NCI-H1436 (cell line): Measurements from ENCODE around the gene PLOD2.

Experiments used
- DNase-seq: peaks from one replicate; lab custom pipeline; 2025; lab: John Stamatoyannopoulos, UW

PLOD2 gene

DNA sequence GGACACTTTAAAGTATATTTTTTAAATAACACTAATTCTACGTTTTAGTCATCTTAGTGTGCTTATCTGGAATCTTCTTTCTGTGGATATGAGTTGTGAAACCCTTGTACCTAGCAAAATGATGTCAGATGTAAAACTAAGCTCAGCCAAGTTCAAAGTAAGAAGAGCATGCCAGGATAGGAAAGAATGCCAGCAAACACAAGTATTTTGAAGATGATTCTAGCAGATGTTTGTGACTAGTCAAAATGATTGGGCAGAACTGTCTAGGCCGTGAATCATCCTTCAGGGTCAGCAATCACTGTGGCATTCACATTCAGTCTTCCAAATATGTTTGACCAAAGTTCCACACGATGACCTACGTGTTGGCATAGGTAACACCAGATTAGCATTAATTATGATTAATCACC lies 5.4 kb upstream of the PLOD2 start:
- DNase-seq, result no peak

GRCh38 chr3:146165877-146166276 lies 4.9 kb upstream of the PLOD2 start:
- DNase-seq, result no peak

DNA sequence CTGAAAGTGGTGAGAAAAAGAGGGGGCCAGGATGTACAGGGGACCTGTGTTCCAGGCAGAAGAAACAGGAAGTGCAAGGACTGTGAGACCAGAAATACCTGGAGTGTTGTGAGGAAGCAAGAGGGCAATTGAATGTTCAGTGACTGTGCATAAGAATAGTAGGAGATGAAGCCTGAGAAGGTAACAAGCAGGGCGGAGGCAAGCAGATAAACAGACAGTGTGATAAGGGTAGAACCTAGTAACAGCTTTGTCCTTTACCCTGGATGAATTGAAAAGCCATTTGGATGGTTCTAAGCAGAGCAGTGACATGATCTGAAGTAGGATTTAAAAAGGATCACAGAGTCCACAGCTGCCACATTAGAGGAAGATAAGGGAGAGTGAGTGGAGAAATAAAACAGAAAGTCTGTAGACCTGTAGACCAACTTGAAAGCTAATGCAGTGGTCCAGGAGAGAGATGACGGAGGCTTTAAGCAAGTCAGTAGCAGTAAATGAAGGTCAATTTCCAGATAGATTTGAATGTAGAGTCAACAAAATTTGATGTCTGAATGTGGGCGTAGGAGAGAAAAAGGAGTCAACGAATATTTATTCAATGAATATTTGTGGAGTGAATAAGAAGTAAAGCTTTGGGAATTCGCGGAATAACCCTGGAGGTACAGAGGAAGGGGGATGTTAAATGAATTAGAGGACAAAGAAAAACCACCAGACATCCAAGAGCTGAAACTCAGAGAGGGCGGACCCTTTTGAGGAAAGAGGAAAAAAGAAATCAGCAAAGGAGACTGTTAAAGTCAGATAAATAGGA lies 4.2 kb upstream of the PLOD2 start:
- DNase-seq, result no peak

DNA sequence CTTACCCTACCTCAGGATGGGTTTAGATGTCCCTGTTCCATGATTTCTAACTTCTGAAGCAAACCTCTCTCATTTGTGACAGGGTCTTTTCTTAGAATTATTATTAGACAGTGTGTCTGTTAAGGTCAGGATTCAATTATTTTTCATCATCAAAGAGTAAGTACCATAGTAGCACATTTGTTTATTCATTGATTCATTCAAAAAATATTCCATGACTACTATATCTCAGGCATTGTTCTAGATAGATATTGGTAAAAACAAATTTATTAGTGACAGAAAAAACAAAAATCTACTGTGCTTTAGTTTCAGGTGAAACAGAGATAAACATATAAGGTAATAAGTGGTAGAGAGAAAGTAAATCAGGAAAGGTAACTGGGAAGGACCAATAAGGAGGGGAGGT lies 3.5 kb upstream of the PLOD2 start:
- no peak for DNase-seq

GRCh38 chr3:146164071-146164470 lies 3.1 kb upstream of the PLOD2 start:
- DNase-seq, result no peak

- no peak for DNase-seq
Measured at GRCh38 chr3:146163584-146163983, 2.6 kb upstream of the PLOD2 start.

DNA sequence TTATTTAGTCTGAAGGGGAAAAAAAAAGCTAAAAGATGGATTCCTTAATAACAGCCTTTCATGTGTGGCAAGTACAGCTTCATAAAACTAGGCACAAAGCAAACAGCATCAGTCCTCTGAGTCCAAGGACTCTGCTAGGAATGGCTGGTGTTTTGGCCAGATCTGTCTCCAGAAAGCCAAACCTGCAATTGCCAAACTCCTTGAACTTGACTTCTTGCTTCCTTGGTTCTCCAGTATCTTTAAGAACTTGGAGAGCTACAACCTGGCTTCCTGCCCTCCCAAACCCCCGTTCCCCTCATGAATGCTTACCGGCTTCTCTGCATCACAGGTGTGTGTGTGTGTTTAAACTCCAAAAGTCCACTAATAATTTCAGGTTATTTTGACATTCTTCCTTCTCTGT lies 1.6 kb upstream of the PLOD2 start:
- DNase-seq, result no peak

DNA sequence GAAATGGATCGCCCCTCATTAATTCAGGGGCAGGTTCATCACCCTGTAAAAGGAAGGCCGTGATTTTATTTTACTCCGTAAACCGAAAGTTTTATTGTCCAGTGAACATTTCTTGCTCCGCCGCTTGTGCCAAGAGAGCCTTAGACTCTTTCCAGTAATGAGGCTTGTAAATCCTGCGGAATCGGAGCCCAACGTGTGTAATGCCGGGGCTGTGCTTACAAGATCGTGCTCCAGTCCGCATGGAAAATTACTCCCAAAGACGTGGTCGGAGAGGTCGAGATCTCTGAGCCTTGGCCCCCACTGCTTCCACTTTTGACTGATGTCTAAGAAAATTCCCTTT lies 649 bp upstream of the PLOD2 start:
- DNase-seq, result peak; percentile 45

- peak; percentile 74 for DNase-seq
Measured at GRCh38 chr3:146160321-146160963, 542 bp downstream of the PLOD2 start.

DNA sequence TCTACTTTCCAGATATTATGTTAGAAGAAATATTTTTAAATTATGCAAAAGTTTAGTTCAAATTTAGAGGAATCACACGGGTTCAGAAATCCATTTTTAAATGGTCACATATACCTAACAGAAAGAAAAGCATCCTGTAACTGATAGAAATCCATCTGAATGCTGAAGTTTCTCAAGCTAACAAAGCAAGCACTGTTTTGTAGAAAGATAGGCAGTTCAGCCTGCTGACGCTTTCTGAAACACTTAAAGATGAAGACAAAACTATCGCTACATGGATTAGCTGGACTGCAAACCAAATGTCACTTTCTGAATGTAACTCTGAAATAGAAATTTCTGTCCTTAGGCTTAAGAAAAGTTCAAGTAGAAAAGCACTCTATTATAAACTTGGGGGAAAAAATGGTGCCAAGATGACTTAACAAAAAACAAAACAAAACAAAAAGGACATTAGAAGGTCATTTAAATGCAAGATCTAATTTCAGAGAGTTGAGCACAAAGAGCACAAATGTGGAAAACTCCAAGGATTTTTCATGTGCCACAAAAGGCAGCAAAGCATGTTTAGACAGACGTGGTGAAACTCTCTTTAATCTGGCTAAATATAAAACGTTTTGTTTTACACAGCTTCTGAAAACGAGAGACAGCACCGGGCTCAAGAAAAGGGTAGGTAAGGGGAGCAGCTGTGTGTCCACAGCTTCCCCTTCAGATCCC lies 1.2 kb downstream of the PLOD2 start:
- DNase-seq, result no peak

GRCh38 chr3:146159037-146159436 lies 1.9 kb downstream of the PLOD2 start:
- DNase-seq, result no peak

- no peak for DNase-seq
Measured at GRCh38 chr3:146157325-146158060, 3.5 kb downstream of the PLOD2 start.

DNA sequence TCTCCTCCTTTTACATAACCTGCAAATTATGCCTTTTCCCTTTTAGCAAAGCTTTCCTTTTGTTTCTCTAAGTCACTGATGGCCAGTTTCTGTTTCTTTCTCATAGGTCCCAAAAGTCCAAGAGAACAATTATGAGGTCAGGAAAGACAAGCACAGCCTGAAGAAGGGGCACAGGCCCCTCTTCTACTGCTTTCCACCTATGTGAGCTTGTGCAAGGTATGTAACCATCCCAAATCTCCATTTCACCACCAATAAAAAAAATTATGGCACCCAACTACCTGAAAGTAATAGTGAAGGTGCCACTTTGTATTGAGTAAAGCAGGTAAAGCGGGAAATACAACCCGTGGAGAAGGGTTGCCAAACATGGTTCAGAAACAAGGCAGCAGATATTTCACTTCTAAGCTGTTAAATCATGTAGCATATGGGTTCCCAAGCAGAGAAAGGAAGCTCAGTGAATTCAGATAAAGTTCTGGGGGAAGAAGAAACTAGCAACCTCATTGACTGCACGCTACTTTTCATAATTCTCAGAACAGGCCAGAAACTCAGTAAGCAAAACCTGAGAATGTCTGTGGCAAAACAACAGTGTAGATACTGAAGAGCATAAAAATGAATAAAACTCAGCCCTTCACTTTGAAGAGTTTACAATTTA lies 4.2 kb downstream of the PLOD2 start:
- no peak for DNase-seq

- DNase-seq, result no peak
Measured at GRCh38 chr3:146156095-146156494, 4.9 kb downstream of the PLOD2 start.

- no peak for DNase-seq
Measured at GRCh38 chr3:146154995-146155394, 6.0 kb downstream of the PLOD2 start.

DNA sequence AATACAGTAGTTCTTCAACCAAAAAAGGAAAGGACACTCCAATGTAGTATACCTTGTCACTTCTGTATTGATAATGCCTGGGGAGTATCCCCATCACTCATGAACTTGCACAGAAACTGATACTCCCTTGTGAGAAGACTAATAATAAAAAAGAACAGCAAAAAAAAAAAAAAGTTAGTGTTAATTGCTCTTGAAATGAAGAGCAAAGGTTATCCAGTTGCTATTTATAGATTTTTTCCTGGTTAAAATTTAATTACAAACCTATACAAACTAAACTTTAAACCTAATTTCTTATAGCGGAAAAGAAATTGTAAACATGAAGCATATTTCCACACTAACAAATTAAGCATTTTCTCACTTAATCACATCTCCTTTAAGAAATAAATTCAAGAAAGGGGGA lies 6.7 kb downstream of the PLOD2 start:
- DNase-seq, result no peak

- DNase-seq, result no peak
Measured at GRCh38 chr3:146153429-146153828, 7.6 kb downstream of the PLOD2 start.

GRCh38 chr3:146152834-146153233 lies 8.2 kb downstream of the PLOD2 start:
- no peak for DNase-seq

GRCh38 chr3:146148468-146148931 lies 12.5 kb downstream of the PLOD2 start:
- DNase-seq, result no peak

DNA sequence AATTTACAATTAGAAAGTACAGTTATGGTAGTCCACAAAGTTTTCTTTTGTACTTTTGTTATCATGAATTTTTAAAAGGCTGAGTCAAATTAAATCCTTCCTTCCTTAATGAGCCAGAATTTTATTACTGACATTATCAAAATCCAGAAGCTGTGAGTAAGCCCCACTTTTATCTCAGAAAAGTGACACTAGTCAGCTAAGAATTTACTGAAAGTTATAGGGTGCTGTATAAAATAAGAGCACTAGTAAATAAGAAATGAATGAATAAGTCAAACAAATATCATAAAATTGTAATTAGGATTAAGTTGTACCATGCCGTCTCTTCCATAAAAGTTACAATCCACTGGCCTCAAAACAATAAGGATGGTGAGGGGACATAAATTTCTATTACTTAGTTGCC lies 15.3 kb downstream of the PLOD2 start:
- no peak for DNase-seq

- no peak for DNase-seq
Measured at GRCh38 chr3:146142757-146143156, 18.2 kb downstream of the PLOD2 start.

GRCh38 chr3:146139586-146140110 lies 21.3 kb downstream of the PLOD2 start:
- no peak for DNase-seq
